NCI-H128 (cell line): Measurements from ENCODE around the gene CYP51A1.
"Not testable (repeated sequence)": the region's sequence is repeated elsewhere in the genome, so short reads cannot be mapped to it uniquely, and the experiment has no call there.

Experiments
- DNase-seq: peaks from one replicate; lab custom pipeline; 2025; ENCODE audit not compliant: unreplicated experiment; lab: John Stamatoyannopoulos, UW

Gene CYP51A1

DNA sequence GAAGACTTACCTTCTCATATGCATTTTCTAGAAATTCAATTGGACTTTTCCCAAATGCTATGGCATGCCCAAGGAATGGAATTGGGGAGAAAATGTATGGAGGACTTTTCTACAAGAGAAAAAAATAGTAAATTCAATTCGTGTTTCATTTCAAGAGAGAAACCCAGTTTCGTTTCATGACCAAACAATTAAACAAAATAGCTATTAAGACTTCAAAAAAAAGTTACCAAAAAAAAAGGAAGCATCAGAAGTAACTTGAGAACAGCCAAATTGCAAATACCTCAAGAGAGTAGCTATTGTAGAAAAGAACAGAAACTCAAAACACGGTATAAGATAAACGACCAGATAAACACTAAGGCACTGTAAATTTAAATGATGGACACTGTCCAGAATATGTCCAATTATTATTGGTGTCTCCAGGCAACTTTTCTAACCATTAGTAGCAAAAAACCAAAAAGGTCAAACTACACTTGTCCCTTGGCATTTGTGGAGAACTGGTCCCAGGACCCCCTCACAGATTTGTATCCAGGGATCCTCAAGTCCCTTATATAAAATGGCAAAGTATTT lies 2.4 kb downstream of the CYP51A1 start:
- DNase-seq = no peak

GRCh38 chr7:92131093-92131492 lies 3.2 kb downstream of the CYP51A1 start:
- no peak for DNase-seq

GRCh38 chr7:92121681-92122080 lies 12.6 kb downstream of the CYP51A1 start:
- DNase-seq = no peak

- DNase-seq = no peak
Measured at GRCh38 chr7:92119213-92119759, 15.0 kb downstream of the CYP51A1 start.

DNA sequence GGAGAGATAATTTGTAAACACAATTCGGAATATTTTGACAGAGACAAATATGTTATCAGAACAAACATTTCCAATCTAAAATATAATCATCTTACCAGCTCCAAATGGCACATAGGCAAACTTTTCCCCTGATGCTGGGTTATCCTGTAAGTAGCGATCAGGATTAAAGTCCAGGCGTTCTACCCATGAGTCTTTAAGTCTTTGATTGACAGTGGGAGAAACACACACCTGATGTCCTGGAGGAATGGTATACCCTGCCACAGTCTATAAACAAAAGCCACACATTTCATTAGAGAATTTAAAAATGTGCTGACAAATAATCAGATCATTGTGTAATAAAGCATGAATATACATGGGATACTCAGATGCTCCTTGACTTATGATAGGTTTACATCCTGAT lies 17.3 kb downstream of the CYP51A1 start:
- DNase-seq = no peak

DNA sequence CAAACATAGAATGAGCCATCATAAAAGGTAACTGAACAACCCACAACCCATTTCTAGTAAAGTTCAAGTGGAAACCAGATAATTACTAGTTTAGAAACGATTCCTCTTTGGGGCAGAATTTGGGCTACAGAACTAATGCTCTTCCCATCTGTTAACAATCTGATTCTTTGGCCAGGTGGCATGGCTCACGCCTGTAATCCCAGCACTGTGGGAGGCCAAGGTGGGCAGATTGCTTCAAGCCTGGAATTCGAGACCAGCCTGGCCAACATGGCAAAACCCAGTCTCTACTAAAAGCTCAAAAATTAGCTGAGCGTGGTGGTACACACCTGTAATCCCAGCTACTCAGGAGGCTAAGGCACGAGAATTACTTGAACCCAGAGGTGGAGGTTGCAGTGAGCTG lies 18.5 kb downstream of the CYP51A1 start:
- no peak for DNase-seq

GRCh38 chr7:92110857-92111256 lies 23.4 kb downstream of the CYP51A1 start:
- DNase-seq = no peak

- DNase-seq = no peak
Measured at GRCh38 chr7:92108821-92109220, 25.5 kb downstream of the CYP51A1 start.

GRCh38 chr7:92102862-92103261 lies 31.4 kb downstream of the CYP51A1 start:
- DNase-seq = not testable (repeated sequence)

DNA sequence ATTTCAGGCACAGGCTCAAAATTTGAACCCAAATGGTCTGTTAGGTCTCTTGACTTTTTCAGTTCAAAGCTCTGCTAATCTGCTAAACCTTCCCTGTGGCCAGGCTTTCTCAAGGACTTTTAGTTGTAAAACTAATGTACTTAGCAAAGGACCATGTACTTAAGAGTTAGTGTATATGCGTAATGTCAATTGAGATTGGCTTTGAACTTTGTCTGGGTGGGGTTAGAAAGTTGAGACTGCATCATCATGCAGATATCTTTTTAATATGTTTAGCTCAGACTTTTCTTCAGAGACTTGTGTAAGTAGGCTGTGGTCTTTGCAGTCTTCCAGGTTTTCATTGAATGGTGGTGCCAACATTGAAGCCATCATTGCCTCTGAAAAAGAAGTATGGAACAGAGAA lies 33.7 kb downstream of the CYP51A1 start:
- DNase-seq = no peak

DNA sequence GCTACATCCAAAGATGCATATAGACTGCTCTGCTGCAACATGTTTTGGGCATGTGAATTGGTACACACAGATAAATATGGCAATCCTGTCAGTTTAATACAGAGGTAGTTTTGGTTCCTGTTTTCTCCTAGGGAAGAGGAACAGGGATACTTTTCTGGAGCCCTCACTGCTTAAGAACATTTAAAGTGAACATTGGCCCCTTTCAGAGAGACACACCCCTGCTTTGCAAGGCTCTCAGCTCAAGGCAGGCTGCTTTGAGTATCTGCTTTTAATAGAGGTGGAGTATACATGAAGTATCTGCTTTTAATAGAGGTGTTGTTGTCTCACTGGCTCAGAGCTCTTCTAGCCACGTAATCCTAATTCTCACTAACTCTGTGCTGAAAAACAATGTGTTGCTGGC lies 38.9 kb downstream of the CYP51A1 start:
- DNase-seq = no peak

DNA sequence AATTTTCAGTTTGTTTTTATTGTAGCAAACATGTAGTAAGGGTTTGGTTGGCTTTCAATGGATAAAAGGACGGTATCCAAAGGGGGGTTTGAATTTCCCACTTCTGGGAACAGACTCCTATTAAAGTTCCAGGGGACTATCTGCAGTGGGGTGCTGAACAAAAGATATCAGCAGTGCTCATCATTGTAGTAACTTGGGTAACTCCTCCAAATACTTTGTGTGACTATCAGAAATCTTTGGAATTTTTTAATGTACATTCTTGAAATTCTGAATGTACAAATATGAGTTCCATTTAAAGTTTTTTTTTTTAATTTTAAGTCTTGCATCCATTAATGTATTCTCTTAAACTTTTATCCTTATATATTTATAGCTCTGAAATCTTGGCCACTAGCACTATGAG lies 42.1 kb downstream of the CYP51A1 start:
- no peak for DNase-seq

DNA sequence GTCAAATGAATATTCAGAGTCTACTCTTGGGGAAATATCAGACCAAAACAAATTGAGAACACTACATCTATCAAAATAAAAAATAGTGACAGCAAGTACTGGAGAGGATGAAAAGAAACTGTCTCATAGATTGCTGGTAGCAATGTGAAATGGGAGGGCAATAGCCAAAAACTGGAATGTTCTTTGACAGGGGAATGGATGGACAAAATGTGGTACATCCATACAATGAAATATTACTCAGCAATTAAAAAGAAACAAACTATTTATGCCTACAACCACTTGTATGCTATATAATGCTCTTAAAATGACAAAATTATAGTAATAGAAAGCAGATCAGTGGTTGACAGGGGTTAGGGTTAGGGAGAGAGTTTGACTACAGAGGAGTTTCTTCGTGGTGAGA lies 46.0 kb downstream of the CYP51A1 start:
- no peak for DNase-seq

GRCh38 chr7:92083922-92084321 lies 50.4 kb downstream of the CYP51A1 start:
- DNase-seq = not testable (repeated sequence)

DNA sequence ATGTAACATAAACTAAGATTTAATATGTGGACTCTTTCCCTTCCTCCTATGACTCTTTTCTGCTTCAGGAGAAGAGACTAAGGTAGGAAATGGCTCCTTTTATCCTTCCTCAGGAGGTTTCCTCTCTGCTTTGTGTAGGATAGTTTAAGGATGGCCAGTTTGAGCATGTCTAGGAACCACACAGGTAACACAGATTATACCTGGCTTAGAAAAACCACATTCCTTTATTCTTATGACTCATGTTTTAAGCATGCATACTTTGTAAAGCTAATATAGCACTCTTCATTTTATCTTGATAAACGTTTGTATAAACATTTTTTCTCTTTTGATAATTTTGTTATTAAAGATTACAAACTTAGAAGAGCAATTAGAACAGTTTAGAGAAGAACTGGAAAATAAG lies 57.8 kb downstream of the CYP51A1 start:
- DNase-seq = no peak

- no peak for DNase-seq
Measured at GRCh38 chr7:92075455-92076158, 58.7 kb downstream of the CYP51A1 start.

DNA sequence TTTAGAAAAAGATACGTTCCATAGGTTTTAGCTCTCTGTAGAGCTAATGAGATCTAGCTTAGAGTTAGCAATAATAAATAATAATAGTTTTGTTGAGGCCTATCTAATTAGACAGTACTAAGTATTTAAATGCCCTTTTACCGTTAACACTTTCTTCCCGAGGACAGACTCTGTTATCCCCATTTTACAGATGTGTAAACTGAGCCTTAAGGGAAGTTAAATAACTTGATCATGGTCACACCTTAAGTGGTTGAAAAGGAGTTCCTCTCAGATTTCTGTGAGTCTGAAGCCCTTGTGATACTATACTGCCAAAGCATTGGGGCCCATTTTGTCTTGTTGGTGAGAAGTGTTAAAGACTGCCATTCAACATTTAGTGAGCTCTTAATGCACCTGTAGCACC lies 61.6 kb downstream of the CYP51A1 start:
- no peak for DNase-seq

DNA sequence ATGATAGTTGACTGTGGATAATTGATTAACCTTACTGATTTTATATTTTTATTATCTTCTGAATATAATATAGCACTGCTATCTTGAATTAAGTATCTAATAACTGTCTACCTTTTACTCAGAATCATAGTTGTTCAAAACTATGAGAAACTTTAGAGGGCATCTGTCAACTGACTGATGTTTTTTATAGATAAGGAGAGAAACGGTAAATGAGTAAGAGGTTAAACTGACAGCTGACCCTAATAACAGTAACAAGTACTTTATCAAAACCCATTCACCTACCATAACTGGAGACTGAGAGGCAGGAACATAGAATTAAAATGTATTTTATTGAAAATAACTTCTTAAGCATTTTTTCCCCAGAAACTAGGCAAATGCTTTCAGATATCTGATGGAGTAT lies 62.2 kb downstream of the CYP51A1 start:
- DNase-seq = no peak

GRCh38 chr7:92071032-92071431 lies 63.2 kb downstream of the CYP51A1 start:
- no peak for DNase-seq

- no peak for DNase-seq
Measured at GRCh38 chr7:92064438-92065029, 69.7 kb downstream of the CYP51A1 start.
